HG03045 (cell line): ENCODE results near the gene BAIAP2L1.

ENCODE experiments used
- ATAC-seq: cut with Tn5 transposase; IDR thresholded peaks from one replicate; pipeline ENCODE4 v1.9.1; 2021; ENCODE audit warnings: mild to moderate bottlenecking, moderate library complexity; ENCODE audit not compliant: unreplicated experiment

The BAIAP2L1 gene

GRCh38 chr7:98360221-98361130, 40.4 kb downstream of the BAIAP2L1 start:
- no peak for ATAC-seq

- no peak for ATAC-seq
These were observed 41.5 kb downstream of the BAIAP2L1 start for GRCh38 chr7:98359395-98359794.

GRCh38 chr7:98358706-98359105, 42.2 kb downstream of the BAIAP2L1 start:
- no peak for ATAC-seq

GRCh38 chr7:98357751-98358161, 43.1 kb downstream of the BAIAP2L1 start:
- no peak for ATAC-seq

- ATAC-seq, result no peak
These were observed 45.7 kb downstream of the BAIAP2L1 start for GRCh38 chr7:98355250-98355538.

GRCh38 chr7:98354511-98355249, 46.2 kb downstream of the BAIAP2L1 start:
- no peak for ATAC-seq

- no peak for ATAC-seq
These were observed 46.8 kb downstream of the BAIAP2L1 start for GRCh38 chr7:98354052-98354451.

- no peak for ATAC-seq
These were observed 48.3 kb downstream of the BAIAP2L1 start for GRCh38 chr7:98352621-98353020.

GRCh38 chr7:98351136-98351535, 49.8 kb downstream of the BAIAP2L1 start:
- ATAC-seq, result no peak

GRCh38 chr7:98348726-98349474, 52.0 kb downstream of the BAIAP2L1 start:
- no peak for ATAC-seq

GRCh38 chr7:98346515-98347069, 54.3 kb downstream of the BAIAP2L1 start:
- ATAC-seq, result no peak

- ATAC-seq, result no peak
These were observed 59.8 kb downstream of the BAIAP2L1 start for GRCh38 chr7:98341106-98341505.

GRCh38 chr7:98339043-98339442, 61.8 kb downstream of the BAIAP2L1 start:
- ATAC-seq, result no peak

GRCh38 chr7:98338441-98338840, 62.4 kb downstream of the BAIAP2L1 start:
- ATAC-seq, result no peak

- ATAC-seq, result no peak
These were observed 65.4 kb downstream of the BAIAP2L1 start for GRCh38 chr7:98335411-98335977.

- no peak for ATAC-seq
These were observed 66.8 kb downstream of the BAIAP2L1 start for GRCh38 chr7:98334081-98334480.

- no peak for ATAC-seq
These were observed 69.9 kb downstream of the BAIAP2L1 start for GRCh38 chr7:98330926-98331529.

- no peak for ATAC-seq
These were observed 71.0 kb downstream of the BAIAP2L1 start for GRCh38 chr7:98329791-98330373.

GRCh38 chr7:98329100-98329790, 71.6 kb downstream of the BAIAP2L1 start:
- ATAC-seq, result no peak
